NCI-H82 treated with DMSO at 0.1 percent for 48 hours (cell line): ENCODE data around the gene SMIM34.
"Not testable (repeated sequence)": the region's sequence is repeated elsewhere in the genome, so short reads cannot be mapped to it uniquely, and the experiment has no call there.

Experiments used
- DNase-seq: peaks from one replicate; lab custom pipeline; 2025; ENCODE audit not compliant: unreplicated experiment; lab: John Stamatoyannopoulos, UW

Gene SMIM34

GRCh38 chr21:34374462-34374861 is 49.3 kb downstream of the SMIM34 start:
- DNase-seq = not testable (repeated sequence)

DNA sequence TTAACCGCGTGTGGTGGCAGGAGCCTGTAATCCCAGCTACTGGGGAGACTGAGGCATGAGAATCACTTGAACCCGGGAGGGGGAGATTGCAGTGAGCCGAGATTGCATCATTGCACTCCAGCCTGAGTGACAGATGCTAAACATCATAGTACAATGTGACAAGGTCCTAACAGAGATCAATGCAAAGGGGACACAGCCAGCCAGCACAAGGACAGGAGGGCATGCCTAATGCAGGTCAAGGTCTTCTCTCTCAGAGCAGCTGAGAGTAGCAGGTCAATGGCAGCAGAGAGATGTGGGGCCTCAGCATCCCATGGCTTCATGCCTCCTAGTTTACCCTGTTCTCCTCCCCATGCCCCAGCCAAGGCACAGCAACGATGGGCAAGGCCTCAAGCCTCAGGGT is 51.4 kb downstream of the SMIM34 start:
- no peak for DNase-seq

- no peak for DNase-seq
Observed at GRCh38 chr21:34369741-34370140, 54.0 kb downstream of the SMIM34 start.
